SK-N-SH treated with all-trans-retinoic acid at 6 μM for 48 hours (cell line): Measurements from ENCODE around the gene UNG.
"Not testable (repeated sequence)": the region's sequence is repeated elsewhere in the genome, so short reads cannot be mapped to it uniquely, and the experiment has no call there.

Experiments used
- ATAC-seq: fragments of 200-7000 bp; cut with Tn5 transposase; 3 replicates; pipeline ENCODE4 v1.9.1; 2020; ENCODE audit warnings: mild to moderate bottlenecking, moderate library complexity
- ARNTL ChIP-seq: fragments of 450-650 bp; formaldehyde crosslinking; IDR thresholded peaks from 2 replicates; pipeline ENCODE4 v1.5.0; 2020; ENCODE audit warnings: low read depth, mild to moderate bottlenecking, moderate library complexity, borderline replicate concordance
- BACH2 ChIP-seq: fragments of 250-450 bp; sonication (Bioruptor Pico); IDR thresholded peaks from 2 replicates; pipeline ENCODE4 v1.9.0; 2021; ENCODE audit warnings: mild to moderate bottlenecking, borderline replicate concordance
- CREB5 ChIP-seq: fragments of 250-450 bp; sonication (Bioruptor Pico); IDR thresholded peaks from 2 replicates; pipeline ENCODE4 v1.5.1; 2020; ENCODE audit warnings: low read depth, mild to moderate bottlenecking, moderate library complexity
- CSDC2 ChIP-seq: fragments of 250-450 bp; sonication (Bioruptor Pico); IDR thresholded peaks from 2 replicates; pipeline ENCODE4 v1.5.0; 2020; ENCODE audit warnings: mild to moderate bottlenecking, moderate library complexity
- ESRRG ChIP-seq: fragments of 250-450 bp; sonication (Bioruptor Pico); IDR thresholded peaks from 2 replicates; pipeline ENCODE4 v1.6.1; 2021; ENCODE audit warnings: mild to moderate bottlenecking
- PATZ1 ChIP-seq: fragments of 250-450 bp; sonication (Bioruptor Pico); IDR thresholded peaks from 2 replicates; pipeline ENCODE4 v1.8.0; 2020; ENCODE audit warnings: mild to moderate bottlenecking, moderate library complexity, borderline replicate concordance
- POU6F1 ChIP-seq: fragments of 250-450 bp; sonication (Bioruptor Pico); IDR thresholded peaks from 2 replicates; pipeline ENCODE4 v1.8.0; 2021; ENCODE audit warnings: low read depth, mild to moderate bottlenecking, moderate library complexity, borderline replicate concordance
- PPARA ChIP-seq: fragments of 250-450 bp; sonication (Bioruptor Pico); IDR thresholded peaks from 2 replicates; pipeline ENCODE4 v1.5.0; 2020; ENCODE audit warnings: mild to moderate bottlenecking, borderline replicate concordance
- SNAI2 ChIP-seq: fragments of 250-450 bp; sonication (Bioruptor Pico); IDR thresholded peaks from 2 replicates; pipeline ENCODE4 v1.5.0; 2020; ENCODE audit warnings: mild to moderate bottlenecking, moderate library complexity
- TOX ChIP-seq: fragments of 250-450 bp; sonication (Bioruptor Pico); IDR thresholded peaks from 2 replicates; pipeline ENCODE4 v1.8.0; 2021; ENCODE audit warnings: mild to moderate bottlenecking, moderate library complexity, borderline replicate concordance
- TSHZ2 ChIP-seq: fragments of 250-450 bp; sonication (Bioruptor Pico); IDR thresholded peaks from 2 replicates; pipeline ENCODE4 v1.5.0; 2020; ENCODE audit warnings: mild to moderate bottlenecking, moderate library complexity
- ZC3H10 ChIP-seq: fragments of 250-450 bp; sonication (Bioruptor Pico); IDR thresholded peaks from 2 replicates; pipeline ENCODE4 v1.5.1; 2021; ENCODE audit warnings: mild to moderate bottlenecking, moderate library complexity
- ZNF565 ChIP-seq: fragments of 450-650 bp; formaldehyde crosslinking; conservative IDR thresholded peaks from 2 replicates; pipeline ENCODE4 v1.5.0; 2020; ENCODE audit warnings: low read depth, mild to moderate bottlenecking, moderate library complexity
- ZNF8 ChIP-seq: fragments of 450-650 bp; formaldehyde crosslinking; IDR thresholded peaks from 2 replicates; pipeline ENCODE4 v1.5.0; 2020; ENCODE audit warnings: mild to moderate bottlenecking, moderate library complexity

Gene UNG

GRCh38 chr12:109052097-109052413, 45.3 kb upstream of the UNG start (continued):
- TF ChIP-seq POU6F1 (CRISPR knock-in tag), result no peak
- TF ChIP-seq, all 23 proteins: peak for 0

- TF ChIP-seq TSHZ2 (CRISPR knock-in tag), result 0 out of 2 replicates have a peak, but pooled peaks have one; percentile 39
- TF ChIP-seq ZNF8 (CRISPR knock-in tag), result no peak
- ATAC-seq, result peak; percentile 97
These were observed 44.7 kb upstream of the UNG start, which contains the start of gene USP30 for GRCh38 chr12:109052414-109053323. TSS of gene USP30 (plus strand) at chr12:109052576. CDS start at chr12:109052679, 103 bp downstream.

GRCh38 chr12:109053382-109054123, 43.8 kb upstream of the UNG start:
- TF ChIP-seq ZC3H10 (CRISPR knock-in tag) (no peak), ZNF565 (CRISPR knock-in tag) (no peak), ZNF8 (CRISPR knock-in tag) (no peak), PPARA (no peak), TSHZ2 (CRISPR knock-in tag) (no peak), ARNTL (CRISPR knock-in tag) (no peak), BACH2 (CRISPR knock-in tag) (no peak), CSDC2 (CRISPR knock-in tag) (no peak), TOX (CRISPR knock-in tag) (no peak), ESRRG (CRISPR knock-in tag) (no peak), CREB5 (CRISPR knock-in tag) (no peak)
- no peak for ATAC-seq

GRCh38 chr12:109054124-109054513, 43.3 kb upstream of the UNG start:
- not testable (repeated sequence) for ATAC-seq

GRCh38 chr12:109054520-109054919, 42.9 kb upstream of the UNG start:
- ATAC-seq, result no peak
- TF ChIP-seq SNAI2 (CRISPR knock-in tag), result no peak
- TF ChIP-seq PATZ1 (CRISPR knock-in tag), result no peak
- no peak for TF ChIP-seq ESRRG (CRISPR knock-in tag)
- TF ChIP-seq PPARA, result no peak
- TF ChIP-seq CSDC2 (CRISPR knock-in tag), result no peak
- TF ChIP-seq ZNF565 (CRISPR knock-in tag), result no peak
- no peak for TF ChIP-seq TOX (CRISPR knock-in tag)
- no peak for TF ChIP-seq BACH2 (CRISPR knock-in tag)
- TF ChIP-seq ZC3H10 (CRISPR knock-in tag), result no peak
